AG04450 (cell line): ENCODE data around the gene NDFIP2. TPM values are rescaled to one million over a fixed set of nuclear protein-coding genes. Genes with fewer than 3 reads are reported as not detected.

Source experiments
- CTCF ChIA-PET: fragments of 300-600, 350-600 bp; formaldehyde crosslinking; extraction: SDS; loops from one replicate; lab custom pipeline; 2022; ENCODE audit warnings: antibody characterized with exemption, inconsistent platforms; lab: Charles Lee
- POLR2A ChIA-PET: fragments of 350-600 bp; formaldehyde crosslinking; extraction: SDS; loops from one replicate; lab custom pipeline; 2021; ENCODE audit warnings: antibody characterized with exemption, inconsistent platforms; lab: Yijun Ruan, JAX
- DNase-seq: peaks from one replicate; pipeline ENCODE4 v3.0.0-alpha.2; 2011; ENCODE audit warnings: low read depth, low spot score
- H3K27ac ChIP-seq: one replicate; pipeline ENCODE4 v1.5.1; 2012; ENCODE audit warnings: low read depth, low read length, control low read depth
- H3K27me3 ChIP-seq: one replicate; pipeline ENCODE4 v1.6.0; 2012; ENCODE audit warnings: low read length; ENCODE audit not compliant: control insufficient read depth, insufficient read depth
- H3K4me3 ChIP-seq: 2 replicates; pipeline ENCODE4 v1.5.1; 2011; ENCODE audit warnings: mild to moderate bottlenecking, low read depth, low read length, control low read depth
- H3K9me3 ChIP-seq: 2 replicates; pipeline ENCODE4 v1.5.1; 2012; ENCODE audit warnings: low read length; ENCODE audit not compliant: control insufficient read depth, insufficient read depth
- CTCF ChIP-seq: IDR thresholded peaks from 2 replicates; pipeline ENCODE4 v1.5.1; 2011; ENCODE audit warnings: low read depth, low read length, control low read depth, inconsistent platforms
- polyA plus RNA-seq: library from polyadenylated mRNA; depleted of rRNA; stranded (reverse); fragments of >200 nt; gene quantifications from 2 replicates; pipeline ENCODE4 v1.2.3, GENCODE V29; 2011

NDFIP2 gene
- polyA plus RNA-seq, 1 experiment: 33.0 TPM

- Histone ChIP-seq H3K27ac (no peak overlapping the region), H3K27me3 (no peaks in the 10 kb centered on the region), H3K9me3 (no peaks in the 10 kb centered on the region), H3K4me3 (no peak overlapping the region)
- no peak for DNase-seq
- POLR2A ChIA-PET: no interaction called here
- CTCF ChIA-PET: no interaction called here
- no peak for TF ChIP-seq CTCF
Measured at GRCh38 chr13:79462895-79463294, 18.1 kb upstream of the NDFIP2 start.

GRCh38 chr13:79463604-79464003, 17.4 kb upstream of the NDFIP2 start:
- Histone ChIP-seq H3K27ac (no peak overlapping the region), H3K4me3 (no peak overlapping the region), H3K9me3 (no peaks in the 10 kb centered on the region), H3K27me3 (no peaks in the 10 kb centered on the region)
- ChIA-PET CTCF (interaction anchor here (0.9 kb wide), 1 partner anchor 40 kb away, joined by 4 read pairs; no protein-coding TSS in a partner anchor), POLR2A (no interaction called here)
- TF ChIP-seq CTCF: no peak
- no peak for DNase-seq

GRCh38 chr13:79466872-79467271, 14.1 kb upstream of the NDFIP2 start:
- TF ChIP-seq CTCF: no peak
- DNase-seq: no peak
- CTCF ChIA-PET: no interaction called here
- Histone ChIP-seq H3K4me3 (no peak overlapping the region), H3K27me3 (no peaks in the 10 kb centered on the region), H3K27ac (no peak overlapping the region), H3K9me3 (no peaks in the 10 kb centered on the region)
- POLR2A ChIA-PET: no interaction called here

GRCh38 chr13:79468402-79468801, 12.6 kb upstream of the NDFIP2 start:
- no peak for TF ChIP-seq CTCF
- H3K27me3 ChIP-seq: no peaks in the 10 kb centered on the region
- POLR2A ChIA-PET: no interaction called here
- no peak for DNase-seq
- H3K27ac ChIP-seq: no peak overlapping the region
- no peaks in the 10 kb centered on the region for H3K9me3 ChIP-seq
- CTCF ChIA-PET: no interaction called here
- H3K4me3 ChIP-seq: no peak overlapping the region

GRCh38 chr13:79468819-79469218, 12.1 kb upstream of the NDFIP2 start:
- CTCF ChIA-PET: no interaction called here
- POLR2A ChIA-PET: no interaction called here
- no peak for DNase-seq
- no peaks in the 10 kb centered on the region for H3K9me3 ChIP-seq
- no peak overlapping the region for H3K4me3 ChIP-seq
- H3K27me3 ChIP-seq: no peaks in the 10 kb centered on the region
- no peak for TF ChIP-seq CTCF
- no peak overlapping the region for H3K27ac ChIP-seq
